Sigmoid colon (tissue), 7 donors: ENCODE results near the gene KCTD17. TPM values are rescaled to one million over a fixed set of nuclear protein-coding genes. Genes with fewer than 3 reads are reported as not detected.

Source experiments
- DNase-seq: peaks from one replicate; pipeline ENCODE4 v3.0.0-alpha.2; 2019
- H3K27ac ChIP-seq, 4 donors: fragments of 200-600 bp; sonication (generic); one replicate each; pipeline ENCODE4 v1.5.1; 2016 to 2019; ENCODE audit warnings: mild to moderate bottlenecking in 1 of 4
- H3K27me3 ChIP-seq, 3 donors: fragments of 200-600 bp; sonication (generic); one replicate each; pipeline ENCODE4 v1.5.1; 2019; ENCODE audit warnings: mild to moderate bottlenecking in 1 of 3
- H3K36me3 ChIP-seq, 4 donors: fragments of 200-600 bp; sonication (generic); one replicate each; pipeline ENCODE4 v1.5.1; 2016 to 2019
- H3K4me1 ChIP-seq, 4 donors: fragments of 200-600 bp; sonication (generic); one replicate each; pipeline ENCODE4 v1.5.1; 2017 to 2019
- H3K4me3 ChIP-seq, 4 donors: fragments of 200-600 bp; sonication (generic); one replicate each; pipeline ENCODE4 v1.5.1; 2017 to 2019; ENCODE audit warnings: mild to moderate bottlenecking in 2 of 4, moderate library complexity in 1 of 4
- H3K9me3 ChIP-seq, 4 donors: fragments of 200-600 bp in 3 of 4; sonication (generic) in 3 of 4; one replicate each; pipeline versions ENCODE4 v1.5.1 to v1.6.1; 2013 to 2019
- EP300 ChIP-seq, 4 donors: sonication (generic); formaldehyde crosslinking; IDR thresholded peaks; one replicate each; pipeline ENCODE4 v1.6.1; 2017; ENCODE audit warnings: antibody characterized with exemption in 4 of 4
- POLR2A ChIP-seq, 2 donors: fragments of 450-650 bp; IDR thresholded peaks; one replicate each; pipeline ENCODE4 v1.6.1; 2016; ENCODE audit warnings: antibody characterized with exemption in 2 of 2, mild to moderate bottlenecking in 2 of 2, moderate library complexity in 2 of 2
- POLR2AphosphoS5 ChIP-seq, 4 donors: sonication (generic); formaldehyde crosslinking; IDR thresholded peaks; one replicate each; pipeline ENCODE4 v1.6.1; 2017; ENCODE audit warnings: antibody characterized with exemption in 4 of 4
- WGBS, 2 donors: extraction: QIAGEN DNeasy Blood & Tissue Kit; methylation state at CpG; one replicate each; pipeline ENCODE4 v1.1.7; 2013; 5-methylcytosine and 5-hydroxymethylcytosine counted together
- intact Hi-C: fragments of 100-400 bp; cut with DNase I; formaldehyde crosslinking; loops from one replicate; pipeline ENCODE4 v1.15.1; 2023
- polyA plus RNA-seq, 3 donors: library from polyadenylated mRNA; stranded (reverse); fragments of 200-250 nt; gene quantifications; one replicate each; pipeline ENCODE4 v1.2.3, GENCODE V29; 2013
- total RNA-seq, 4 donors: library from RNA; depleted of rRNA; stranded (reverse); fragments of >200 nt; gene quantifications; one replicate each; pipeline ENCODE4 v1.1.0, GENCODE V29; 2016
- TF ChIP-seq, protein P1 (sequence below), 4 experiments: fragments of 450-650 bp in 3 of 4; fragments of 200-600 bp in 1 of 4; IDR thresholded peaks; one replicate each; pipeline ENCODE4 v1.5.1; 2016 to 2019; ENCODE audit warnings: antibody characterized with exemption in 4 of 4, mild to moderate bottlenecking in 3 of 4, moderate library complexity in 2 of 4
- donor health status: healthy with polysubstance abuse.
- donor health status: Bipolar disorder and iron deficiency.
- donor health status: healthy.

KCTD17 gene
- total and polyA plus RNA-seq, 7 donors: 17.8 to 55.5 (median 30.1) TPM

DNA sequence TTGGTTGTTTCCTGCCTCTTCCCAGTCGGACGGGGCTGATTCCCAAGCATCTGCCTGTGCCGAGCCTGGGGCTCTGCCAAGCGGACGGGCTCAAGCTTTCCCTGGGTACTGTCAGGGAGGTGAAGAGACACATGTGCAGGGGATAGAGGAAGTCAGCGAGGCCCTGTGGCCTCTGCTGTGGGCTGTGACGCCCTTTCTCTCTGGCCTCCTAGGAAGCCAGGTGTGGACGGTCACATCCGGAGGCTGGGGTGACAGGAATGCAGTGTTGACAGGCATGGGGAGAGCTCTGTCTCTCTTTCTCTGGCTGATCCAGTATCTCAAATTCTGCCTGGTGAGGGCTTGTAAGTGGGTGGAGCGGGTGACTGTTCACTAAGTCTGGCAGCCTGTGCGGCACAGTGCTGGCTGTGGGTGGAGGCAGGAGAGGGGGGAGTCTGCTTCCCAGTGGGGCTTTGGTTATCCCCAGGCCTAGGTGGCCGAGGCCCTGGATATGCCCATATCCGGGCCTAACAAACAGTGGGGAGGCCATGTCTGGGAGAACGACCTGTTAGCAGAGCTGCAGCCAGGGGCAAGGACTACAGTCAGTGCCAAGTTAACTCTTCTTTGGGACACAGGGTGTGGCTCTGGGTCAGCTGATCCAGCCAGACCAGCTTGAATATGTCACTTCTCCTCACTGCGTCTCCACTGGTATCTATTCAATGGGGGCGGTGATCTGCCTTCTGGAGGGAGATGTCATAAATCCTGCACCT is 1.9 kb downstream of the KCTD17 start:
- H3K9me3 ChIP-seq: no peaks in the 10 kb centered on the region
- H3K27me3 ChIP-seq: no peaks in the 10 kb centered on the region
- H3K4me1 ChIP-seq: peaks cover 0 to 26% (median 18%) of the 10 kb centered on the region in 4 donors
- no peak for DNase-seq
- H3K4me3 ChIP-seq: no peak overlapping the region
- H3K36me3 ChIP-seq: peaks cover 0 to 49% (median 15%) of the 10 kb centered on the region in 4 donors
- TF ChIP-seq POLR2AphosphoS5 (IDR thresholded peaks at IDR 0.05): no peak
- TF ChIP-seq POLR2A (IDR thresholded peaks at IDR 0.05): no peak
- TF ChIP-seq, protein P1, sequence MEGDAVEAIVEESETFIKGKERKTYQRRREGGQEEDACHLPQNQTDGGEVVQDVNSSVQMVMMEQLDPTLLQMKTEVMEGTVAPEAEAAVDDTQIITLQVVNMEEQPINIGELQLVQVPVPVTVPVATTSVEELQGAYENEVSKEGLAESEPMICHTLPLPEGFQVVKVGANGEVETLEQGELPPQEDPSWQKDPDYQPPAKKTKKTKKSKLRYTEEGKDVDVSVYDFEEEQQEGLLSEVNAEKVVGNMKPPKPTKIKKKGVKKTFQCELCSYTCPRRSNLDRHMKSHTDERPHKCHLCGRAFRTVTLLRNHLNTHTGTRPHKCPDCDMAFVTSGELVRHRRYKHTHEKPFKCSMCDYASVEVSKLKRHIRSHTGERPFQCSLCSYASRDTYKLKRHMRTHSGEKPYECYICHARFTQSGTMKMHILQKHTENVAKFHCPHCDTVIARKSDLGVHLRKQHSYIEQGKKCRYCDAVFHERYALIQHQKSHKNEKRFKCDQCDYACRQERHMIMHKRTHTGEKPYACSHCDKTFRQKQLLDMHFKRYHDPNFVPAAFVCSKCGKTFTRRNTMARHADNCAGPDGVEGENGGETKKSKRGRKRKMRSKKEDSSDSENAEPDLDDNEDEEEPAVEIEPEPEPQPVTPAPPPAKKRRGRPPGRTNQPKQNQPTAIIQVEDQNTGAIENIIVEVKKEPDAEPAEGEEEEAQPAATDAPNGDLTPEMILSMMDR (IDR thresholded peaks at IDR 0.05): no peak
- TF ChIP-seq EP300 (IDR thresholded peaks at IDR 0.05): no peak
- no peak overlapping the region for H3K27ac ChIP-seq
- intact Hi-C loops: loop anchor here (10.0 kb wide), 1 partner anchor 199 kb away; no protein-coding TSS in a partner anchor
- WGBS, 2 donors: 46 to 76% methylated on average over 16 of the region's 16 CpGs

DNA sequence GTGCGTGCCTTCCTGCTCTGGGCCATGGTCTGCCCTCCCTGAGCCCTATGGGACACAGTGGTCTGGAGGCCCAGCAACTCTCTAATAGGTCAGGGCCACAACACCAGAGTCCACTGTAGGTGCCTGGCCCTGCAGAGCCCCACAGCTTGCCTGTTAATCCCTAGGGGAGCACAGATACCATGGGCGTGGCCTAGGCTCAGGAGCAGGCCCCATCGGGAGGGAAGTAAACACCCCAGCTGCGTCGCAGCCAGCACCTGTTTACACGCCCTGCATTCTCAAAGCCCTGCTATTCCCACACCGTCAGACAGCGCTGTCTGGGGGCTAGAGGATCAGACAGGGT is 2.5 kb downstream of the KCTD17 start:
- no peak for DNase-seq
- Histone ChIP-seq H3K4me3 (no peak overlapping the region), H3K27ac (no peak overlapping the region), H3K36me3 (peaks cover 0 to 55% (median 18%) of the 10 kb centered on the region in 4 donors), H3K4me1 (peaks cover 0 to 26% (median 18%) of the 10 kb centered on the region in 4 donors), H3K27me3 (no peaks in the 10 kb centered on the region), H3K9me3 (no peaks in the 10 kb centered on the region)
- TF ChIP-seq POLR2AphosphoS5 (IDR thresholded peaks at IDR 0.05): no peak
- TF ChIP-seq POLR2A (IDR thresholded peaks at IDR 0.05): no peak
- TF ChIP-seq EP300 (IDR thresholded peaks at IDR 0.05): no peak
- TF ChIP-seq, protein P1 (IDR thresholded peaks at IDR 0.05): no peak
- intact Hi-C loops: loop anchor here (10.0 kb wide), 1 partner anchor 199 kb away; no protein-coding TSS in a partner anchor
- WGBS, 2 donors: 24 to 65% methylated on average over 8 of the region's 8 CpGs

DNA sequence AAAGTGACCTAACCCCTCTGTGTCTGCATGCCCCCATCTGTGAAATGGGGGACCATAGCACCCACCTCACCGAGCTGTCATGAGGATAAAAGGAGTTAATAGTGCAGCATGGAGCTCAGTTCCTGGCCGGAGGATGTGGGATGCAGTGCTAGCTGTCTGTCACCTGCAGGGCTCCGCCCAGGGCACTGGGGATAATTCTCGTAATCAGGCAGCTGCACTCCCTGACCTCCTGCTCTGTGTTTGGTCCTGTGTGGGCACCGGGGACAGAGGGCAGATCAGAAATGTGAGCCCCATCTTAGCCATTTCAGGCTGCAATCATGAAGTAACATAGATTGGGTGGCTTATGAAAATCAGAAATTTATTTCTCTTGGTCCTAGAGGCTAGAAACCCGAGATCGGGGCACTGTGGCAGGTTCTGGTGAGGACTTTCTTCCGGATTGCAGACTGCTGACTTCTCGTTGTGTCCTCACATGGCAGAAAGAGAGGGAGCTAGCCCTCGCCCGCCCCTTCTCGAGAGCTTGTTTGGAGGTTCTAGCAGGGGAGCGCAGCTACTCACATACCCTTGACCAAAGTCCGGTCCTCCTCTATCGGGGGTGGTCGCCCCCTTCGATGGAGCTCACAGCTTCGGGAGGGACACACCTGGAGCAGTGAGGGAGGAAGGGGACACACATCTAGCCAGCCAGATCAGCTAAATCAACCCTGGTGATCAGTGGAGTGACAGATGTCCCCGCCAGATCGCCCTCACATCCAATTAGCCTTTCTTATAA is 3.2 kb downstream of the KCTD17 start:
- peaks cover 0 to 26% (median 18%) of the 10 kb centered on the region in 4 donors for H3K4me1 ChIP-seq
- TF ChIP-seq EP300 (IDR thresholded peaks at IDR 0.05): no peak
- no peak for TF ChIP-seq POLR2A (IDR thresholded peaks at IDR 0.05)
- TF ChIP-seq, protein P1 (IDR thresholded peaks at IDR 0.05): no peak
- no peak for TF ChIP-seq POLR2AphosphoS5 (IDR thresholded peaks at IDR 0.05)
- WGBS, 2 donors: 68 to 89% methylated on average over 20 of the region's 20 CpGs
- H3K36me3 ChIP-seq: peaks cover 0 to 62% (median 21%) of the 10 kb centered on the region in 4 donors
- H3K27me3 ChIP-seq: no peaks in the 10 kb centered on the region
- no peaks in the 10 kb centered on the region for H3K9me3 ChIP-seq
- H3K4me3 ChIP-seq: no peak overlapping the region
- no peak for DNase-seq
- intact Hi-C loops: loop anchor here (10.0 kb wide), 1 partner anchor 200 kb away; no protein-coding TSS in a partner anchor
- no peak overlapping the region for H3K27ac ChIP-seq

DNA sequence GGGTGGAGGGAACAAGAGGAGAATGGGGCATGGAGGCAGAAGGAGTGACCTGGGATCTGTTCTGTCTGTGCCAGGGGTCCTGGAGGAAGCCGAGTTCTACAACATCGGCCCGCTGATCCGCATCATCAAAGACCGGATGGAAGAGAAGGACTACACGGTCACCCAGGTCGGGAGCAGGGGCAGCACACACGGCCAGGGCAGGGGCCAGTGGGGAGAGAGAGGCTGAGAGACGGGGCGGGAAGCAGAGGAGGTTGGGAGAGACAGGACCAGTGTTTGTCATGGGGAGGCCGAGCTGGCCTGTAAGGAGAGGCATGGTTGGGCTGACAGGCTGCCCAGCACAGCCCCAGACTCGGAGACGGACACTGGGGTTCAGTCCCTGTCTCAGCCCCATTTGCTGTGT is 4.7 kb downstream of the KCTD17 start:
- Histone ChIP-seq H3K27ac (no peak overlapping the region), H3K4me3 (no peak overlapping the region), H3K9me3 (no peaks in the 10 kb centered on the region), H3K27me3 (no peaks in the 10 kb centered on the region), H3K4me1 (peaks cover 0 to 22% (median 14%) of the 10 kb centered on the region in 4 donors), H3K36me3 (peaks cover 0 to 77% (median 27%) of the 10 kb centered on the region in 4 donors)
- no peak for DNase-seq
- intact Hi-C loops: loop anchor here (10.0 kb wide), 1 partner anchor 201 kb away; no protein-coding TSS in a partner anchor
- no peak for TF ChIP-seq EP300 (IDR thresholded peaks at IDR 0.05)
- TF ChIP-seq, protein P1 (IDR thresholded peaks at IDR 0.05): no peak
- 96 to 97% methylated on average over 13 of the region's 13 CpGs for WGBS, 2 donors
